ENCODE results near the gene EHMT1.
"Not testable (repeated sequence)": the region's sequence is repeated elsewhere in the genome, so short reads cannot be mapped to it uniquely, and the experiment has no call there.

Gene EHMT1

DNA sequence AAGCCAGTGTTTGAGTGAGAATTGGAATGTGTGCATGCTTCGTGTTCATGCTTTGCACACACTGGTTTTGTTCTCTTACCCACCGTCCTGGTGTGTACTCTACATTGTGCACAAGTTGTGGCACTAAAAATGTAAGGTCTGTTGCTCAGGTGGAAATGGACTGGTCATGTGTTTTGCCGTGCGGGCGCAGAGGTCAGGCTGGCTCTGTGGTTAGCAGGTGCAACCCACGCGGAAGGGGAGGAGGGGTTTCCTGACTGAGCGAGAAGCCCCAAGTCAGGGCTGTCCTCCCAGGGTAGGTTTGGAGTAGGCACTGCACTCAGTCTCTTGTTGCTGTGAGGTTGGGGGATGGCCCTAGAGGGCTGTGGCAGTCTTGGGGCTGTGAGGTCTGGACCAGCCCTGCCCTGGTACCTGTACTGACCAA lies 86.6 kb downstream of the EHMT1 start:
- in situ Hi-C loops (cut with HindIII; ENCODE audit: low pct_unique_long_range_greater_than_20kb, low sequenced_read_pairs), result no loop called here
- TF ChIP-seq JUND (IDR thresholded peaks at IDR 0.05; ENCODE audit: low read depth), result no peak
- DNase-seq (ENCODE audit: low read depth in 1 of 2, low spot score in 1 of 2), result no peak

DNA sequence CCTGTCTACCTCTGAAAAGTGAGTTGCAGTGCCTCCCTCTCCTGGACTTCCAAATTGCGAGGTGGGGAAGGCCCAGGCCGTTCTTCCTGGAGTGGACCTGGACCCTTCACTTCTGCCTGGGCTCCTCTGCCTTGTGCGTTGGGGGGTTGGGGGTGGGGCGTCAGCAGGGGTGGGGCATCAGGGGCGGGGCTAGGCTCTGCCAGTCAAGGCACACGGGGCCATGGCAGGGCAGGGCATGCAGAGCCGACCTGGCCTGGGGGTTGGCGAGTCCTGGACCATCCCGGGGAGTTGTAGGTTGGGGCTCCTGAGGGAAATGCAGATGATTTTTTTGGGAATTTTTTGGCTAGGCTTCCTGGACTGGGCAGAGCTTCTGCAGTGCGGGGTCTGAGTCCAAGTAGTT lies 87.1 kb downstream of the EHMT1 start:
- in situ Hi-C loops (cut with HindIII; ENCODE audit: low pct_unique_long_range_greater_than_20kb, low sequenced_read_pairs), result no loop called here
- no peak for TF ChIP-seq JUND (IDR thresholded peaks at IDR 0.05; ENCODE audit: low read depth)
- no peak for DNase-seq (ENCODE audit: low read depth in 1 of 2, low spot score in 1 of 2)

DNA sequence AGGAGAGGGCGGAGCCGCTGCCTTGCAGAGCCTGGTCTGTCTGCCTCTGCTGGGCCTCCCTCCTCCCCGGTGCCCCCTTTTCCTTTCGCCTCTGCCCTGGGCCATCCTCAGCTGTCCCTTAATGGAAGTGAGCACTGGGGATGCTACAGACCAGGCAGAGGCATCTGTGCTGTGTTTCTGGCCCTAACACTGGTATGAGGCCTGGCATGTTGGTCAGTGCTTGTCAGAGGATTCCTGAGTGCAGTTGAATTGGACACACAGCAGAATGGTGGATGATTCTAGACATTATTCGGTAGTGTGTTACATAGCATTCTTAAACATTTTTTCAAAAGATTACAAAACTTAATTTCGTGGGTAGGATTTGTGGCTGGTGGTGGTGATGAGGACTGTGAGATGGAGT lies 88.6 kb downstream of the EHMT1 start:
- TF ChIP-seq JUND (IDR thresholded peaks at IDR 0.05; ENCODE audit: low read depth), result no peak
- in situ Hi-C loops (cut with HindIII; ENCODE audit: low pct_unique_long_range_greater_than_20kb, low sequenced_read_pairs), result no loop called here
- no peak for DNase-seq (ENCODE audit: low read depth in 1 of 2, low spot score in 1 of 2)

DNA sequence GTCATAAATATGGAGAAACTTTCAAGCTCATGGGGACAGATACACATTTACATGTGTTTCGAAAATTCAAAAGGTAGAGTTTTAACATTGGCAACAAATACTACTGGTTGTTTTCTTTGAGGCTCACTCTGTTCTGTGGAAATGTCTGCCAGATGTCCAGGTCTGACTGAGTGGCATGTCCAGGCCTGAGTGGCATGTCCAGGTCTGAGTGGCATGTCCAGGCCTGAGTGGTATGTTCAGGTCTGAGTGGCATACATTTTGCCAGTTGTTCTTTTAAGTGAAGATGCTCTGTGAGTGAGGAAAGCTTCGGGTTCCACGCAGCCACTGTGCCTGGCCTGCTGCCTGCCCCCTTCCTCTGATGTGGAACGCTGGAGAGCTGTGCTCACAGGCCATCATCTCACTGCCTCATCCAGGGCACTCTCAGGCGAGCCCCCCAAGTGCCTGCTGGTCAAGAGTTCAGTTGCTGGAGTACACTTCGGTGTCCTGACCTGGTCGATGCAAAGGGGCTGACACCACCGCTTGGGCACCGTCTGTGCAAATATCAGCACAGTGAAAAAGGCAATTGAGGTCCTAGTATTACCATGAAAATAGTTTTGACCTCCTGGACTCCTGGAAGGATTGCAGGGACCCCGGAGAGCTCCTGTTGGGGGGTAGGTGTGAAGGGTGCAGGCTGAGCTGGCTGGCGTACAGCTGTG lies 89.9 kb downstream of the EHMT1 start:
- no peak for DNase-seq (ENCODE audit: low read depth in 1 of 2, low spot score in 1 of 2)
- no peak for TF ChIP-seq JUND (IDR thresholded peaks at IDR 0.05; ENCODE audit: low read depth)
- in situ Hi-C loops (cut with HindIII; ENCODE audit: low pct_unique_long_range_greater_than_20kb, low sequenced_read_pairs), result no loop called here

DNA sequence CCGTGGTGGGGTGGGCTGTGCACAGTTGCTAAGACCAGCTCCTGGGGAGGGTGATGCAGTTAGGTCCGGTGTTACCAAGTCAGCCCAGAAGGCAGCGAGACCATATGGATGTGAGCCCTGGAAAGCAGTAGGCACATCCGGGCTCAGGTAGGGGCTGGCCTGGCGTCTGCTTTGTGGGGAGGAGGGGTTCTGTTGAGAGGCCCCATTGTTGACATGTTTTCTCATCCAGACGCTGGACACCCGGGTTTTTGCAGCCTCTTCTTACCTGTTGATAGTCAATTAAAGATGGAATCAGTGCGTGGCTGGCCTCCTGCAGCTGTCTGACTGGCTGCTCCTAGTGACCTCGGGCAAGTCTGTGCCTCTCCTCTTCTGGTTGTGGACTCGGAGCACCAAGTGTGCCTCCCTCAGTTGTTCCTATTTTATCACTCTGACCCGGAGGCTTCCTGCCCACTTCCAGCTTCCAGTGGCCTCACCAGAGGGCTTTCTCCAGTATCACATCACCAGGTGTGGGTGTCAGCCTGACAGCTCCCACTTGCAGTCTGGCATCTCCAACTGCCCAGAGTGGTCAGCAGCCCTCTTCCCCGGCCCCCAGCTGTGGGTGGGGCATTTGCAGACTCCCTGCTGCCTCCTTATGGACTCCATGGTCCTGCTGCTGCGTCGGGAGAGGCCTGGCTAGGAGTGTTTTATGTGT lies 90.8 kb downstream of the EHMT1 start:
- no peak for TF ChIP-seq JUND (IDR thresholded peaks at IDR 0.05; ENCODE audit: low read depth)
- DNase-seq (ENCODE audit: low read depth in 1 of 2, low spot score in 1 of 2), result no peak
- in situ Hi-C loops (cut with HindIII; ENCODE audit: low pct_unique_long_range_greater_than_20kb, low sequenced_read_pairs), result no loop called here

DNA sequence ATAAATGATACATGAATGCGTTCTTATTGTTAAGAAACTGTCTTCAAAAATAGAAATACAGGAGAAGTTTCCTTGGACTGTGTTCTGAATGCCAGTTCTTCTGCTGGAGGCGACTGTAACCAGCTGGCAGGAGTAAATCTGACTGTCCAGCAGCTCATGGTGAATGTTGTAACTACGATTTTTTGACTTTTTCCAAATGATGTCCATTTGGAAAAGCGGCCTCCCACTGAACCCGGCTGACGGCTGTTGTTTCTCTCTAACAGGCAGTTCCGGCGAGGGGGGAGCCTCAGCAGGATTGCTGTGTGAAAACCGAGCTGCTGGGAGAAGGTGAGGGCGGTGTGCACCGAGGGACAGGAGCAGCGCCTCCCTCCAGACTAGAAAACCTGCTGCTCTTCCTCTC lies 91.9 kb downstream of the EHMT1 start:
- TF ChIP-seq JUND (IDR thresholded peaks at IDR 0.05; ENCODE audit: low read depth), result no peak
- no peak for DNase-seq (ENCODE audit: low read depth in 1 of 2, low spot score in 1 of 2)
- in situ Hi-C loops (cut with HindIII; ENCODE audit: low pct_unique_long_range_greater_than_20kb, low sequenced_read_pairs), result no loop called here

DNA sequence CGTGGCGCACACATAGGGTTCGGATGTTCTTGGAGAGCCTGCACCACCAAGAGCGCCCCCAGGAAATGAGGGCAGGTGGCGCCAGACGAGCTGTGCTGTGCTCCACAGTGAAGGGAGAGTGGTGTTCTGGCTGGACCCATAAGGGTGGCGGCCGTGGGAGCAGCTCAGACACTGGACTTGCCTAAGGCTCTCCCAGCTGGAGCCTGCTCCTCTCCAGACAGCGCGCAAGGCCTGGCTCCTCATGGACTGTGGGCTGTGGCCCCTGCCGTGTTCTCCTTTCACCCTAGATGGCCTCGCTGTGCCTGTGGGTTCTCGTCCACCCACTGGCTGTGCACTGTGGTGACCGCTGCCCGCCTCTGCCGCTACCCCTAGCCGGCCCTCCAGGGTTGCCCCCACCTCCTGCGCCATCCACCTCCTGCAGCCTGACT lies 92.9 kb downstream of the EHMT1 start:
- in situ Hi-C loops (cut with HindIII; ENCODE audit: low pct_unique_long_range_greater_than_20kb, low sequenced_read_pairs), result no loop called here
- no peak for DNase-seq (ENCODE audit: low read depth in 1 of 2, low spot score in 1 of 2)
- no peak for TF ChIP-seq JUND (IDR thresholded peaks at IDR 0.05; ENCODE audit: low read depth)

DNA sequence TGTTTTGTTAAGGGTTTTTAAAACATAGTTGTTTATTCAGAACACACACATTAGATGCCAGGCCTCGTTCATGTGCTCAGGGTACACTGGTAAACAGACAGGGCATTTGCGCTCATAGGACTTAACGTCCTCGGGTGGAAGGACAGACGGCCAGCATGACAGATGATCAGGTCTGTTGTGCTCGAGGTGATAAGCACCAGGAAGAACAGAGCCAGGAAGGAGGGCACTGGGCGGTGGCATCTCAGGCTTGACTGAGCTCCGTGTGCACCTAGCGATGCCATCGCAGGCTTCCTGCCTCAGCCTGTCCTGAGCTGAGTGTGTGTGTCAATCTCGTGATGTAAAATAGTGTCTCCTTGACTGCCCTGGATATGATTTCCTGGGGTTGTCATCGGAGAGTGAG lies 96.5 kb downstream of the EHMT1 start:
- in situ Hi-C loops (cut with HindIII; ENCODE audit: low pct_unique_long_range_greater_than_20kb, low sequenced_read_pairs), result no loop called here
- DNase-seq (ENCODE audit: low read depth in 1 of 2, low spot score in 1 of 2), result peak; percentile 38 to 55
- TF ChIP-seq JUND (IDR thresholded peaks at IDR 0.05; ENCODE audit: low read depth), result no peak

DNA sequence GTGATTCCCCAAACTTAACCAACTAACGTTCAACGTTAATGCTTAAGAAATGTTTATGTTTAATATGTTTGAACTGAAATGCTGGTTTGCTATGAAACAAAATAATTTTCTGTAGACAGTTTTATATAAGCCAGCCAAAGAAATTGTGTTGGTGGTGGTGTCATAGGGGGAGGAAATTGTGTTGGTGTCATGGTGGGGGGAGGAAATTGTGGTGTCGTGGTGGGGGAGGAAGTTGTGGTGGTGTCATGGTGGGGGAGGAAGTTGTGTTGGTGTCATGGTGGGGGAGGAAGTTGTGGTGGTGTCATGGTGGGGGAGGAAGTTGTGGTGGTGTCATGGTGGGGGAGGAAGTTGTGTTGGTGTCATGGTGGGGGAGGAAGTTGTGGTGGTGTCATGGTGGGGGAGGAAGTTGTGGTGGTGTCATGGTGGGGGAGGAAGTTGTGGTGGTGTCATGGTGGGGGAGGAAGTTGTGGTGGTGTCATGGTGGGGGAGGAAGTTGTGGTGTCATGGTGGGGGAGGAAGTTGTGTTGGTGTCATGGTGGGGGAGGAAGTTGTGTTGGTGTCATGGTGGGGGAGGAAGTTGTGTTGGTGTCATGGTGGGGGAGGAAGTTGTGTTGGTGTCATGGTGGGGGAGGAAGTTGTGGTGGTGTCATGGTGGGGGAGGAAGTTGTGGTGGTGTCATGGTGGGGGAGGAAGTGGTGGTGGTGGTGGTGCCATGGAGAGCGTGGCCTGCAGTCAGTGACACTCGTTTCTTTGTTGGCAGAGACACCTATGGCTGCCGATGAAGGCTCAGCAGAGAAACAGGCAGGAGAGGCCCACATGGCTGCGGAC lies 97.3 kb downstream of the EHMT1 start:
- in situ Hi-C loops (cut with HindIII; ENCODE audit: low pct_unique_long_range_greater_than_20kb, low sequenced_read_pairs); DNase-seq (ENCODE audit: low read depth in 1 of 2, low spot score in 1 of 2): not testable (repeated sequence)

DNA sequence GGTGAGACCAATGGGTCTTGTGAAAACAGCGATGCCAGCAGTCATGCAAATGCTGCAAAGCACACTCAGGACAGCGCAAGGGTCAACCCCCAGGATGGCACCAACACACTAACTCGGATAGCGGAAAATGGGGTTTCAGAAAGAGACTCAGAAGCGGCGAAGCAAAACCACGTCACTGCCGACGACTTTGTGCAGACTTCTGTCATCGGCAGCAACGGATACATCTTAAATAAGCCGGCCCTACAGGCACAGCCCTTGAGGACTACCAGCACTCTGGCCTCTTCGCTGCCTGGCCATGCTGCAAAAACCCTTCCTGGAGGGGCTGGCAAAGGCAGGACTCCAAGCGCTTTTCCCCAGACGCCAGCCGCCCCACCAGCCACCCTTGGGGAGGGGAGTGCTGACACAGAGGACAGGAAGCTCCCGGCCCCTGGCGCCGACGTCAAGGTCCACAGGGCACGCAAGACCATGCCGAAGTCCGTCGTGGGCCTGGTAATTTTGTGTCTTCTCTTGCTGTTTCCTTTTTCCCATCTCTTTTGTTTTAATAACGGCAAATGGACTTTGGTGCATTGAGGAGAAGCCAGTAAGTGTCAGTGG lies 98.0 kb downstream of the EHMT1 start:
- DNase-seq (ENCODE audit: low read depth in 1 of 2, low spot score in 1 of 2), result peak in 1 of 2 experiments; percentile 35
- in situ Hi-C loops (cut with HindIII; ENCODE audit: low pct_unique_long_range_greater_than_20kb, low sequenced_read_pairs), result no loop called here
- no peak for TF ChIP-seq JUND (IDR thresholded peaks at IDR 0.05; ENCODE audit: low read depth)

DNA sequence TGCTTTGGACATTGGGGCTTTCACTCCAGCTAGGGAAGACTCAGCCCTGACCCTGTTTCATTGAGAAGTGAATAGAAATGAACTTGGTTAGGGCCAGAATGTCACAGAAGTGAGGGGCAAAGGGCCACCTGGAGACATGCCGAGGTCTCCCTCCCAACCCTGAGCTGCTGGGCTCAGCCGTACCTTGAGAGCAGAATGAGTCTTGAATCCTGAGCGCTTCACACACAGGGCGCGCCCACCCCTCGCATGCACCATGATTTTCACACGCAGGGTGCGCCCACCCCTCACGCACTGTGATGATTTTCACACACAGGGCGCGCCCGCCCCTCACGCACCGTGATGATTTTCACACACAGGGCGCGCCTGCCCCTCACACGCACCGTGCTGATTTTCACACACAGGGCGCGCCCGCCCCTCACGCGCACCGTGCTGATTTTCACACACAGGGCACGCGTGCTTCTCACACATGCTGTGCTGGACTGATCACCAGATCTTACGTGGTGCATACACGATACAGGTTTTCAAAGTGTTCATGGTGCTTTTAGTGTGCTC lies 99.0 kb downstream of the EHMT1 start:
- no peak for TF ChIP-seq JUND (IDR thresholded peaks at IDR 0.05; ENCODE audit: low read depth)
- no peak for DNase-seq (ENCODE audit: low read depth in 1 of 2, low spot score in 1 of 2)
- in situ Hi-C loops (cut with HindIII; ENCODE audit: low pct_unique_long_range_greater_than_20kb, low sequenced_read_pairs), result no loop called here

DNA sequence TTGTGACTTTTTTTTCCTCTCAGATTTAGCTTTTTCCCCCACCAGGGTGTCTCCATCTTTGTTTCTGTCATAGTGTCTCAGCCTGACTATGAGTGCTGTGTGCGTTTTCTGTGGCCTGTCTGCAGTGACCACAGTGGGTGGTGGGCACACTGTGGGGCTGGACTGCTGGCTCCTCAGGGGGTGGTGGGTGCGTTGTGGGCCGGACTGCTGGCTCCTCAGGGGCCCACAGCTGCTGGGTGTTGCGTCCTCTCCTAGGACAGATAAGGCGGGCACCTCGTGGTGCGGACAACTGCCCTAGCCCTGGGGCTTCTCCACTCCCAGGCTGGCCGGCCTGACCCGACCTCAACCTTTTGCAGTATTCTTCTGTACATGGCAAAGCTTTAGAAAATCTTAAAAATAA lies 100.4 kb downstream of the EHMT1 start:
- in situ Hi-C loops (cut with HindIII; ENCODE audit: low pct_unique_long_range_greater_than_20kb, low sequenced_read_pairs), result no loop called here
- no peak for DNase-seq (ENCODE audit: low read depth in 1 of 2, low spot score in 1 of 2)
- TF ChIP-seq JUND (IDR thresholded peaks at IDR 0.05; ENCODE audit: low read depth), result no peak

All from T47D (cell line).